PC-9 (cell line): ENCODE data around the gene PTPN20.

Experiments used
- EZH2 ChIP-seq: fragments of 200-600 bp; sonication (generic); IDR thresholded peaks from 2 replicates; pipeline ENCODE4 v1.8.0; 2017; ENCODE audit warnings: antibody characterized with exemption, low read depth
- TF ChIP-seq, protein P1 (sequence below): fragments of 200-600 bp; sonication (generic); conservative IDR thresholded peaks from 2 replicates; pipeline ENCODE4 v1.6.1; 2017; ENCODE audit warnings: mixed run types, antibody characterized with exemption, mild to moderate bottlenecking, moderate library complexity

DNA sequence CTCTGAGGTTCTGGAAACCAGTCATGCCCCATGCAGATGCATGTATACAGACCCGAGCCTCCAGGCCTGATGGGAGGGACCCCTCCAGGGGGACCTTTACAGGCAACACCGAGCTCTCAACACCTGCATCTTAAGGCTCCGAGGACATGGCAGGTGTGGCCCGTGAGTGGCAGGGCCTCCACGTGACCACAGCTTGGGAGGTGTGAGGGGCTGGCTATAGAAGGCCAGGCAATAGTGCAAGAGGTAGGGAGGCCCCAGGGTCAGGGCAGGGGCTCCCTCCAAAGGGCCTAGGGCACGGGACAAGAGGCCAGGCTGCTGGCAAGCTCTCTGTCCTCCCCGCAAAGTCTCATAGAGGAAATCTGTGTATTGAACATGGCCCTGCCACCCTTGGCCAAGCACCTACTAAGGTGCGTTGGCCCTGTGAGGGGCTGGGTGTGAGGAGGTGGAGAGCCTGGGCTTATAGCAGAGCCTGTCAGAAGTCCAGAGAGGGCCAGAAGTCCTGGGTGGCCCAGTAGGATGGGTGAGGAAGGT, 134.2 kb downstream of the PTPN20 start:
- no peak for TF ChIP-seq EZH2
- TF ChIP-seq, protein P1, sequence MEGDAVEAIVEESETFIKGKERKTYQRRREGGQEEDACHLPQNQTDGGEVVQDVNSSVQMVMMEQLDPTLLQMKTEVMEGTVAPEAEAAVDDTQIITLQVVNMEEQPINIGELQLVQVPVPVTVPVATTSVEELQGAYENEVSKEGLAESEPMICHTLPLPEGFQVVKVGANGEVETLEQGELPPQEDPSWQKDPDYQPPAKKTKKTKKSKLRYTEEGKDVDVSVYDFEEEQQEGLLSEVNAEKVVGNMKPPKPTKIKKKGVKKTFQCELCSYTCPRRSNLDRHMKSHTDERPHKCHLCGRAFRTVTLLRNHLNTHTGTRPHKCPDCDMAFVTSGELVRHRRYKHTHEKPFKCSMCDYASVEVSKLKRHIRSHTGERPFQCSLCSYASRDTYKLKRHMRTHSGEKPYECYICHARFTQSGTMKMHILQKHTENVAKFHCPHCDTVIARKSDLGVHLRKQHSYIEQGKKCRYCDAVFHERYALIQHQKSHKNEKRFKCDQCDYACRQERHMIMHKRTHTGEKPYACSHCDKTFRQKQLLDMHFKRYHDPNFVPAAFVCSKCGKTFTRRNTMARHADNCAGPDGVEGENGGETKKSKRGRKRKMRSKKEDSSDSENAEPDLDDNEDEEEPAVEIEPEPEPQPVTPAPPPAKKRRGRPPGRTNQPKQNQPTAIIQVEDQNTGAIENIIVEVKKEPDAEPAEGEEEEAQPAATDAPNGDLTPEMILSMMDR, result no peak
